ENCODE data around the gene ABI3BP.

The ABI3BP gene

GRCh38 chr3:100984308-100984707 is 8.9 kb downstream of the ABI3BP start:
- no peak for DNase-seq (ENCODE audit: low read depth, low spot score)

GRCh38 chr3:100982710-100983109 is 10.5 kb downstream of the ABI3BP start:
- no peak for DNase-seq (ENCODE audit: low read depth, low spot score)

DNA sequence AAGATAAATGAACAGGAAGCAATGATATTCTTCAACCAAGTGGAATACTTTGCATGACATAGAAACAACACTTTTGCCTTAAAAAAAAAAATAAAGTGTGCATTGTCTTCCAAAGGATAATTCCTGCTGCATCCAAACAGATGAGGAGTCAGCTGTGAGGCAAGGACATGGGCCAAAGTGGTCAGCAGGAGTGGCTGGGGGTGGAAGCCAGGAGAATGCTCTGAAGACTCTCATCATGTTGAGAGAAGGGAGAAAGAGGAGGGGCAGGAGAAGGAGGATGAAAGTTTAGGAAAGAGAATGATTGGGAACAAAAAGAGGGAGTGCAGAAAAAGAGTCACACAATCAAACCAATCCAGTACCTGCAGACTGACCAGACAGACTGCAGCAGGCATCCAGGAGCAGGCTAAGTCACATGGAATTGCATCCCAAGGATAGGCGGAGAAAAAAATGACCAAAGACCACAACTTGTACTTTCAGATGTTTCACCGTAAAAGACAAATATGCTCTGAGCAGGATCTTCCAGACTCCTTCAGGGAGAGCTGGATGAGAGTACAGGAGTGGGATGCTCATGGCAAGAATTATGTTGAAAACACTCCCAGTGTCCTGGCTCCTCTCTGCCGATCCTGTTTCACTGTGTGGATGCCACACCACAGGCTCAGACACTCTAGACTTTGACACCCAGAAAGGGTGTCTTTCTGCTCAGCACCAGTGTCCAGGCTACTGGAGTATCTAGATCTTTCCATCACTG is 11.9 kb downstream of the ABI3BP start:
- no peak for DNase-seq (ENCODE audit: low read depth, low spot score)

GRCh38 chr3:100978011-100978659 is 15.1 kb downstream of the ABI3BP start:
- DNase-seq (ENCODE audit: low read depth, low spot score), result no peak

DNA sequence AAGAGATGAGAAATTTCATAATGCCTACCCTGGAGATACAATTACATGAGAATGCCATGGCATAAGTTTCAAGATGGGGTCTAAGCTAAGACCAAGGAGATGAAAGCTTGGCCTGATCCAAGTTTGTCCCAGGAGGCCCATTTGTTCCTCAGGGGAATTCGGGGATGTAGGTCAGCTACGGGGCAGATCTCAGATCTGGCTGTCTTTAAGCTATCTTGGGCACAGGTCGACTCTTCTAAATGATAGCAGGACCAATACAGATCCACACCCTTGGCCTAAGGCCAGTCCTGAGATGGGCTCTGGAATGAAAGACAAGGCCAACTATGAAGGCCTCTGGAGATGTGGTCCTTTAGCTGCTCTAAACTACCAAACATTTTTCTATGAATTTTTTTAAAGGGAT is 16.6 kb downstream of the ABI3BP start:
- DNase-seq (ENCODE audit: low read depth, low spot score), result no peak

GRCh38 chr3:100975714-100976113 is 17.5 kb downstream of the ABI3BP start:
- no peak for DNase-seq (ENCODE audit: low read depth, low spot score)

DNA sequence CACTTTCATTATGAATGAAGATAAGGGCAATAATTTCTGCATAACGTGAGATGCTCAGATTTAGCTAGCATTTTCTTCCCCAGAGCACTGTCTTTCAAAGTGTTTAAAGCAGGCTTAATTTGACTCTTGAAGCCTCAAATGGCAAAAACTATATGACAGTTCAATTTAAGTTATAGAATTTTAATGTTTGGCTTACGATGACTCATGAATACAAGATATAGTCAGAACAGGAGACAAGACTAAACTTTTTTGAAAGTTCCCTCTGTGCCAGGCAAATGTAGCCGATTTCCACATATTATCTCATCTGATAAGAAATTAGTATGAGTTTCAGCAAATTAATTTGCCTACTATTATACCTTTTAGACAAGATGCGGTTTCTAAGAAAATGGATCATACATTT is 19.6 kb downstream of the ABI3BP start:
- no peak for DNase-seq (ENCODE audit: low read depth, low spot score)

DNA sequence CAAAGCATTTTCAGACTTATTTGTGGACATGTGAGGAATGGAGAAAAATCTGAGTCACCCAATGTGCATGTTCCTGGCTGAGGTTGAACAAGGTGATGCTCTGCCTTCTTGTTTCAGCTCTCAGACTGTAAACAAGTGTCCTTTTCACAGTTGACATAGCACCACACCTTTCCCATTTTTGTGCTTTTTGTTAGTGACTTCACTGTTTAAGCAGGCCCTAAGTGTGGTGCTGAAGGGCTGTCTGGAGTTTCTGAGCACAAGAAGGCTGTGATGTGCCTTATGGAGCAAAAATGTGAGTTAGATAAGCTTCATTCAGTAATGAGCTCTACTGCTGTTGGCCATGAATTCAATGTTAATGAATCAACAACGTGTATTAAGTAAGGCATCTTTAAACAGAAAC is 20.4 kb downstream of the ABI3BP start:
- DNase-seq (ENCODE audit: low read depth, low spot score), result no peak

- DNase-seq (ENCODE audit: low read depth, low spot score), result no peak
These were observed 20.8 kb downstream of the ABI3BP start for GRCh38 chr3:100972301-100972844.

DNA sequence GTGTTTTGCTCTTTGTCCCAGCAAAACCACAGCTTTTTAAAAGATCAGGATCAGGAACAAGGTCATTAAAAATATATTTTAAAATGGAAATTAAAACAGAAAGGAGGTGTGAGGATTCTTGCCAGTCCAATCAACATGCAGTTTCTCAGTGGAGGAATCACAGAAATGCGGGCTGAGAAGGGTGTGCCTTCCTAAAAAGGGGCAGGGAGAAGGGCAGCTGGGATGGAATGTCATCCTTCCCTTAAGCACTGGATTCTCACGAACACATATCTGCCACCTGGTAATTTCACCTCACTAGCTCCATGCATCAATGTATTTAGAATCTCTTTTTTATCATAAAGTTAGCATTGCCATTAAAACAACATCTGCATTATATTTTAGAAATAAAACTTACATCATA is 21.4 kb downstream of the ABI3BP start:
- no peak for DNase-seq (ENCODE audit: low read depth, low spot score)

GRCh38 chr3:100970477-100970990 is 22.7 kb downstream of the ABI3BP start:
- no peak for DNase-seq (ENCODE audit: low read depth, low spot score)

DNA sequence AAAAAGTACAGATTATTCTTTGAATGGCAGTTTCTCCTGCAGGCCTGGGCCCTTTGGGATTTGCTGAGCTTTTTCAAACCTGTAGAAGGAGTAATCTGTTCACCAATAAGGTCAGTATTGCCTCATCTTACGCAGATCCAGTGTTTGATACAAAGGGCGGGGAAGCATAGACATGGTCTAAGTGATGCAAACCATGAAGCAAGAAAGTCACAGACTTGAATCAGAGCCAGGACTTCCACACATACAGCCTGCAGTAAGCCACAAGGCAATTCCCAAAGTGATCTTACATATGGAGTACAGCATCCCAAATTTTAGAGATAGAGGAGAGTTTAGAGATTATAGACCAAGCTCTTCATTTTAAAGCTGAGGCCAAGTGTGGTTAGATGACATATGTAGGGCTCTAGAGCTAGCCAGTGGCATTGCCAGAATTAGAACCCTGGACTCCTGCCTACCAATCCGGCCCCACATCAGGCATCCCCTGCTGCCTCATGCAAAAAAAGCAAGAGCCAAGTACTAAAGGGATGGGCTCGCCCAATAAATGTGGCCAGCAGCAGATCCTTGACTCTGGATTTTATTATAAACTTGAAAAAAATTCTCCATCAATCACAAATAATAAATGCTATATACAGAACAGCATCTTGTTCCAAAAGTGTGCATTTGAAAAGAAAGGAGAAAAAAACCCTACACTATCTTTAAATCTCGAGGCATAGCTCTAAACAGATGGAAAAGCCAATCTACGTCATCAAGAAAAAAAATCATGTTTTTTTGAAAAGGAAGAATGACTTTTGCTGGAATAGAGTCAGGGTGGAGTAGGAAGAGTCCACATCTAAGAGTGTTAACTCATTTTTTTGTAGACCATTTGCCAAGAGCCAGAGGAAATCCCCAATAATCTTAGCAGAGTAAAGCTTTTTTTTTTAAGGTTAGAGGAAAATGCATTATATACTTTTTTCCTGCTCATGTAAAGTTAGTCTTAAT is 24.0 kb downstream of the ABI3BP start:
- DNase-seq (ENCODE audit: low read depth, low spot score), result no peak

- no peak for DNase-seq (ENCODE audit: low read depth, low spot score)
These were observed 26.4 kb downstream of the ABI3BP start for GRCh38 chr3:100966807-100967206.

GRCh38 chr3:100966049-100966491 is 27.2 kb downstream of the ABI3BP start:
- no peak for DNase-seq (ENCODE audit: low read depth, low spot score)

- DNase-seq (ENCODE audit: low read depth, low spot score), result no peak
These were observed 30.2 kb downstream of the ABI3BP start for GRCh38 chr3:100963041-100963440.

DNA sequence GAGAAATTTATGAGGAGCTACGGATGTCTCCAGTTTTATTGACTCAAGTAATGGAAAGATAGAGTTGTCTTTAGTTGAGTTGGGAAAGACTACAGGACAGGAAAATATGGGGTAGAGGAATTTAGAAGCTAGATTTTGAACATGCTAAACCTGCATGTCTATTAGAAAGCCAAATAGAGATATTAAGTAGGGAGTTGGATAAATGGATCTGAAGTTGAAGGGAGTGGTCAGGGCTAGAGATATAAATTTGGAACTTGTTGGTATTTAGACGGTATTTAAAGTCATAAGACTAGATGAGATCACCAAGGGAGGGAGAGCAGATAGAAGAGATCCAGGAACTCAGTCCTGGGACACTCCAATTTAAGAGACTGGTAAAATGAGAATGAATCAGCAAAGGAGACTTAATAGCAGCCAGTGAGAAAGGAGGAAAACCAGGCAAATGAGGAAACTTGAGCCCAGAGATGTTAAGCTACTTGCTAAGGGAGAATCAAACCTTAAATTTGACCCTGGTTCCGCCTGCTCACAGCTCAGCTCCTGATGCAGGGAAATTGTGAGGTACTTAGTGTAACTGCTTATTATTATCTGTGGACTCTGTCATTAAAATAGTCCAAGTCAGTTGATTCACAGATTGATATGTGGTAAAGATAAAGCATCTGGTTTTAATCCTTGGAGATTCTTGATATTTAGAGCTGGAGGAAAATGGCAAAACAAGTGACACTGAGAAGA is 35.8 kb downstream of the ABI3BP start:
- DNase-seq (ENCODE audit: low read depth, low spot score), result no peak

DNA sequence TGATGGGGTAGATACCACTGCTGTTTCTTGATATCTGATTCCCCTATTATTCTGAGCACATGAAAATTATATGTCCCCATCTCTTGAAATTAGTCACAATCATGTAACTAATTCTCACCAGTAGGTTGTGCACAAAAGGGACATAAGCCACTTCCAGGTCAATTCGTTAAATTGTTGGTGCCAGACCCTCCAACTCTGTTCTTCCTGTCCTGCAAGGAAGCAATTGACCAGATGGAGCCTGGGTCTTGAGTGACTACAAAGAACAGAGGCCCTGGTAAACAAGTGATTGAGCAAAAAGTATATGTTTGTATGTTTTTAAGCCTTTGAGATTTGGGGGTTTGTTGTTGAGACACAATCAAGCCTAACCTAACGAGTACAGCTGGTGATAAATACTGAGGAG is 36.9 kb downstream of the ABI3BP start:
- no peak for DNase-seq (ENCODE audit: low read depth, low spot score)

GRCh38 chr3:100954990-100955389 is 38.2 kb downstream of the ABI3BP start:
- DNase-seq (ENCODE audit: low read depth, low spot score), result peak; percentile 11

GRCh38 chr3:100954199-100954935 is 38.9 kb downstream of the ABI3BP start:
- no peak for DNase-seq (ENCODE audit: low read depth, low spot score)

GRCh38 chr3:100953103-100953502 is 40.1 kb downstream of the ABI3BP start:
- DNase-seq (ENCODE audit: low read depth, low spot score), result no peak

All from brain pericyte (primary cell).